Frontal cortex (tissue), 4 donors: Measurements from ENCODE around the gene CNIH2. TPM values are rescaled to one million over a fixed set of nuclear protein-coding genes. Genes with fewer than 3 reads are reported as not detected.
"Not testable (repeated sequence)": the region's sequence is repeated elsewhere in the genome, so short reads cannot be mapped to it uniquely, and the experiment has no call there.

Source experiments
- DNase-seq, 2 donors: peaks; one replicate each; pipeline ENCODE4 v3.0.0; 2012; ENCODE audit warnings: low spot score in 2 of 2
- FAIRE-seq: peaks from 2 replicates; lab custom pipeline; 2012; peaks lifted over from hg19 to GRCh38; lab: Jason Lieb, UNC
- total RNA-seq: library from RNA; depleted of rRNA; stranded (reverse); fragments of >200 nt; gene quantifications from one replicate; pipeline ENCODE4 v1.2.3, GENCODE V29; 2014
- donor health status: control.
- donor health status: control.
- donor health status: control.

Gene CNIH2
- total RNA-seq, 1 donor from 2014 or later: 41.6 TPM

- not testable (repeated sequence) for DNase-seq, FAIRE-seq
Measured at GRCh38 chr11:66253081-66253480, 24.9 kb upstream of the CNIH2 start.

- DNase-seq (no peak), FAIRE-seq (no peak)
Measured at GRCh38 chr11:66258473-66258893, 19.5 kb upstream of the CNIH2 start.

GRCh38 chr11:66259225-66259624 is 18.8 kb upstream of the CNIH2 start:
- FAIRE-seq: no peak
- no peak for DNase-seq

GRCh38 chr11:66259956-66260355 is 18.0 kb upstream of the CNIH2 start:
- FAIRE-seq (no peak), DNase-seq (no peak)

- no peak for DNase-seq
- FAIRE-seq: no peak
Measured at GRCh38 chr11:66261578-66261977, 16.4 kb upstream of the CNIH2 start.

GRCh38 chr11:66262191-66262590 is 15.8 kb upstream of the CNIH2 start:
- no peak for DNase-seq
- no peak for FAIRE-seq

- DNase-seq (no peak), FAIRE-seq (no peak)
Measured at GRCh38 chr11:66262696-66263095, 15.3 kb upstream of the CNIH2 start.

GRCh38 chr11:66263231-66263630 is 14.7 kb upstream of the CNIH2 start:
- DNase-seq (no peak), FAIRE-seq (no peak)

- FAIRE-seq (no peak), DNase-seq (no peak)
Measured at GRCh38 chr11:66263785-66264184, 14.2 kb upstream of the CNIH2 start.

GRCh38 chr11:66264383-66264782 is 13.6 kb upstream of the CNIH2 start:
- no peak for DNase-seq
- no peak for FAIRE-seq

GRCh38 chr11:66264914-66265313 is 13.1 kb upstream of the CNIH2 start:
- FAIRE-seq (no peak), DNase-seq (no peak)

GRCh38 chr11:66265531-66266377 is 12.2 kb upstream of the CNIH2 start:
- FAIRE-seq (no peak), DNase-seq (no peak)

- no peak for FAIRE-seq
- no peak for DNase-seq
Measured at GRCh38 chr11:66266378-66267038, 11.5 kb upstream of the CNIH2 start.

GRCh38 chr11:66267039-66267378 is 11.0 kb upstream of the CNIH2 start:
- FAIRE-seq: no peak

GRCh38 chr11:66267379-66268243 is 10.4 kb upstream of the CNIH2 start:
- FAIRE-seq: no peak
- peak; percentile 89 to 90 for DNase-seq

More at GRCh38 chr11:66267039-66267378, 11.0 kb upstream of the CNIH2 start:
- DNase-seq: no peak

GRCh38 chr11:66268244-66268951 is 9.6 kb upstream of the CNIH2 start, which contains the start of gene RAB1B:
Gene RAB1B (plus strand): TSS chr11:66268639. CDS start chr11:66268680, 41 bp downstream.
- DNase-seq (peak; percentile 98 to 99), FAIRE-seq (no peak)

- FAIRE-seq: no peak
- DNase-seq: peak in 1 of 2 donors; percentile 49
Measured at GRCh38 chr11:66268952-66269905, 8.7 kb upstream of the CNIH2 start.

GRCh38 chr11:66271816-66272215 is 6.2 kb upstream of the CNIH2 start:
- DNase-seq (no peak), FAIRE-seq (no peak)

GRCh38 chr11:66272596-66272995 is 5.4 kb upstream of the CNIH2 start:
- FAIRE-seq: no peak
- DNase-seq: no peak
